Effector CD8-positive, alpha-beta T cell (primary cell): ENCODE measurements around the gene RTCA.
"Not testable (repeated sequence)": the region's sequence is repeated elsewhere in the genome, so short reads cannot be mapped to it uniquely, and the experiment has no call there.

Experiments used
- DNase-seq: peaks from one replicate; lab custom pipeline; 2025; lab: John Stamatoyannopoulos, UW

The RTCA gene

DNA sequence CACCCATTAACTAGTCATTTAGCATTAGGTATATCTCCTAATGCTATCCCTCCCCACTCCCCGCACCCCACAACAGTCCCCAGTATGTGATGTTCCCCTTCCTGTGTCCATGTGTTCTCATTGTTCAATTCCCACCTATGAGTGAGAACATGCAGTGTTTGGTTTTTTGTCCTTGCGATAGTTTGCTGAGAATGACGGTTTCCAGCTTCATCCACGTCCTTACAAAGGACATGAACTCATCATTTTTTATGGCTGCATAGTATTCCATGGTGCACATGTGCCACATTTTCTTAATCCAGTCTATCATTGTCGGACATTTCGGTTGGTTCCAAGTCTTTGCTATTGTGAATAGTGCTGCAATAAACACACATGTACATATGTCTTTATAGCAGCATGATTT, 7.6 kb upstream of the RTCA start:
- DNase-seq: not testable (repeated sequence)

DNA sequence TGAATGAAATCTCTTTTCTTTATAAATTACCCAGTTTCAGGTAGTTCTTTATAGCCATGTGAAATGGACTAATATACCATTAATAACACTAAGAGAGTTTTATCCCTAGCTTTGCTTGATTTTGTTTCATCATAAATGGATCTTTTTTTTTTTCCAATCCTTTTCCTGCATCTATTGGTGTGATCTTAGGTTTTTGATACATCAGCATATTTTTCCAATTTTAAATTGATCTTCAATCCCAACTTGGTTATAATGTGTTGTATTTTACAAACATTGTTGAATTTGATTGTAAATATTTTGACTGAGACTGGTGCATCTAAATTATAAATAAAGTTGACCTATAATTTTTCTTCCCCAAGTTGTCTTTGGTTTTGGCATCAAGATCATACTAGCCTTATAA, 4.3 kb upstream of the RTCA start:
- DNase-seq: no peak

DNA sequence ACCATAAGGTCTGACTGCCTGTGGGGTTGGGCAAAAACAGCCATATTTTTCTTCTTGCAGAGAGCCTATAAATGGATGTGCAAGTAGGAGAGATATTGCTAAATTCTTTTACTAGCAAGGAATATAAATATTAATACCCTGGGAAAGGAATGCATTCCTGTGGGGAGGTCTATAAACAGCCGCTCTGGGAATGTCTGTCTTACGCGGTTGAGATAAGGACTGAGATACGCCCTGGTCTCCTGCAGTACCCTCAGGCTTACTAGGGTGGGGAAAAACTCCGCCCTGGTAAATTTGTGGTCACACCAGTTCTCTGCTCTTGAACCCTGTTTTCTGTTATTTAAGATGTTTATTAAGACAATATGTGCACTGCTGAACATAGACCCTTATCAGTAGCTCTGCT, 1.9 kb upstream of the RTCA start:
- not testable (repeated sequence) for DNase-seq

DNA sequence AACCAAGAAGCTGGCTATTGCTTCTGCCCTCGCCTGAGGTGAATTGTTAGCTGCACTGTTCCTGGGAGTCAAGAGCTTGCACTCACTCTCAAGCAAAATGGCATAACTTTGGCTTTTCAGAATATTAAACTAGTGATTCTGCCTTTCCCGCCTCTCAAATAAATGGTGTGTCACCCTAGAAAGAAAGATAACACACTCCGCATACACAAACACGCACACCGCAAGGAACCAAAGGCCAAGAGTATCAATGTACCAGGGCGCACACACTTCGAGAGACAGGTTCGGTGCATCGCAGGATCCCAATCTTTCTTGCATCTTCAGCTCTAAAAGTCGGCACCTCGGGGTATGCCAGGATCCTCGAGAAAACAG, 470 bp upstream of the RTCA start:
- DNase-seq: no peak

DNA sequence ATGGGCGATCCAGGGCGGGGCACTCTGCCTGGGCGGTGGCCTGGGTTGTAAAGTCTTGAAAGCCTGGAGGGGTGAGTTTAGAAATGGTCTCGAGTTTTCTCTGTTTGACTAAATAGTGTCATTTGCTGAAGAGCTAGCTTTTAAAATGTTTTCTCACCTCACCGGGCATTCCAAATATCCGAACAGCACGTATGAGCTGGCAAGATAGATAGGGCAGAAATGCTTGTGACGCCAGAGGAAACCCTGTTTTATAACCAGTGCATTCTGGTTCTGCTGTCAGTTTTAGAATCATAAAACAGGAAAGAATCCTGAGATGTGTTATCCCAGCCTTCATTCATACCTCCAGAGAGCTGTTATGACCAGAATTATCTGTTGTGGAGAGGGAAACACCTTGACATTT, 725 bp downstream of the RTCA start:
- DNase-seq: no peak

DNA sequence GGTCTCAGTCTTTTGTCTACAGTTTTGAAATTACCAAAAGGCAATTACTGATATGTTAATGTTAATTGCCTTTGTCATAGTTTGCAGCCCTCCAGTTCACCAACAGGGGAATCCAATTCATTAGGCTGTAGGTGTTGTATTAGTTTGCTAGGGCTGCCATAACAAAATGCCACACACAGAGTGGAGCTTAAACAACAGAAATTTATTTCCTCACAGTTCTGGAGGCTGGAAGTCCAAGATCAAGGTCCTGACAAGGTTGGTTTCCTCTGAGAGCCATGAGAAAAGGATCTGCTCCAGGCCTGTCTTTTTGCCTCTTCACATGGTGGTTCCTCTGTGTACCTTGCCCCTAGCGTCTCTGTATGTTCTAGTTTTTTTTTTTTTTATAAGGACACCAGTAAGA, 1.3 kb downstream of the RTCA start:
- no peak for DNase-seq

DNA sequence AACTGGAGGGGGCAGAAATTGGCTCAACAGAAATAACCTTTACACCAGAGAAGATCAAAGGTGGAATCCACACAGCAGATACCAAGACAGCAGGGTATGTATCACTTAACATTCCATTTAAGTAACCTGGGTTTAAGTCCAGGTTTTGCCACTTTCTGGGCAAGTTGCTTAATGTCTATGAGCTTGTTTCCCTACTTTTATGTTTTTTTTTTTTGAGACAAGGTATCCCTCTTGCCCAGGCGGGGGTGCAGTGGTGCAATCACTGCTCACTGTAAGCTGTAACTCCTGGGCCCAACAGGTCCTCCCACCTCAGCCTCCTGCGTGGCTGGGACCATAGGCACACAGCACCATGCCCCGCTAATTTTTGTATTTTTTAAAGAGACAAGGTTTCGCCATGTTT, 2.2 kb downstream of the RTCA start:
- DNase-seq: no peak

DNA sequence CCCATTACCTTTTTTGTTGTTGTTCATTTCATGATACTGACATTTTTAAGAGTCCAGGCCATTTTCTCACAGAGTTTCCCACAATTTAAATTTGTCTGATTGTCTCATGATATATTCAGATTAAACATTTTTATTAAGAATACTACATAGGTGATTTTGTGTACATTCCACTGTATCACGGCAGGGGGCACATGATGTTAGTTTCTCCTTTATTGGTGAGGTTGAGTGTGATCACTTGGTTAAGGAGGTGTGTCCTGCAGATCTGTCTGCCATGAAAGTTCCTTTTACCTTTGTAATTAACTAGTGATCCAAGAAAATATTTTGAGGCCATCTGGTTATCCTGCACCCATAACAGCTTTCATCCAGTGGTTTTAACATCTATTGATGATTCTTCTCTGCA, 11.8 kb downstream of the RTCA start:
- DNase-seq: no peak

DNA sequence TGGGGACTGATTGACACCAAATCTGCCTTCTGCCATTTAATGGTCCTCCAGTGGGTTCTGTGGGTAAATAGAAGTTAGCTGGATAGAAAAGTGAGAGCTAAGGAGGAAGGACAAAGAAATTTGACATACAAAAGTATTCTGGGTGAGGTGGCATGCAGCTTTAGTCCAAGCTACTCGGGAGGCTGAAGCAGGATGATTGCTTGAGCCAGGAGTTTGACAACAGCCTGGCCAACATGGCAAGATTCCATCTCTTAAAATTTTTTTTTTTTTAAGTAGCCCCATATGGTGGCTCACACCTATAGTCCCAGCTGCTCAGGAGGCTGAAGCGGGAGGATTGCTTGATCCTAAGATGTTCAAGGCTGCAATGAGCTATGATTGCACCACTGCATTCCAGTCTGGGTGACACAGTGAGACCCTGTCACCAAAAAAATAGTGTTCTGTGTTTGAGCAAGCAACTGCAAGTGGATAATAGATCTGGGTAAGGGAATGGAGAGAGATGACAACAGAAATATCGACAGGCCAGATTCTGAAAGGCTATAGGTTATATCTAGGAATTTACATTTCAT, 13.4 kb downstream of the RTCA start:
- DNase-seq: no peak

DNA sequence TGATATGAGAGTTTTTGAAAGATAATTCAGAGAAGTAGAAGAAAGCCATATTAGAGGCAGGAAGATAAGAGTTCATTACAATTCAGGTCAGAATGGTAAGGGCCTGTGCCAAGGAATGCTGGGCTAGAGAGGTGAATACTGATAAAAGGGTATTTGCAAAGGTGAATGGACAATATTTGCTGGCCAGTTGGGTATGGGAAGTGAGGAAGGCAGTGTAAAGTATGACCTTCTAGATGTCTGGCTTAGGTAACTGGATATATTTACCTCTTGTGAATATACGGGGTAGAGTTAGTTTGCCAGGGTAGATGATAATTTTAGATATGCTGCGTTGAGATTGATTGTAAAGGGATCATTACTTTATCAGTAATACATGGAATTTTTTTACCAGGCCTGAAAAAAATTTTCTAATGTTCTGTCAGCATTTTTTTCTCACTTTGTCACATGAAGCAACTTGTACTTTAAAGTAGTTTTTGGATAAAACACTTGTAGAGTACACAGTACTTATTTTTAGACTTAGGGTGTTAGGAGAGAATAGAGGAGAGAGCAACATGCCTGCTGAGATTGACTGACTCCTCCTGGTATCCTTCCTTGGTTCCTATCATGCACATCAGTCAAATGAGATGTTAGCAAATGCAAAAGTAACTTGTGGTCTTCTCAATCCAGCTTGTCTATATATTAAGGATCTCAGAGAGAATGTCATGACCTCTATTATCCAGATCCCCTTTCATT, 14.1 kb downstream of the RTCA start:
- DNase-seq: no peak

DNA sequence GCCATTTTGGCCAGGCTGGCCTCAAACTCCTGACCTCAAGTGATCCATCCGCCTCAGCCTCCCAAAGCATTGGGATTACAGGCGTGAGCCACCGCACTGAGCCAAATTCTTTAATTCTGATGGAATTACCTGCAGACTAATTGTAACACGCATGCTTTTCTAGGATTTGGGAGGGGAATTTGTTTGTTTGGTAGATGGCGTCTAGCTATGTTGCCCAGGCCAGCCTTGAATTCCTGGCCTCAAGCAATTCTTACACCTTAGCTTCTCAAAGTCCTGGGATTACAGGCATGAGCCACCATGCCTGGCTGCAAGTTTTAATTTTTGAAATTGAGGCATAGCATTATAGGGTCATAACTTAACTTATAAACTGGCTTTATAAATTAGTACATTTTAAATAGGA, 18.6 kb downstream of the RTCA start:
- DNase-seq: no peak

DNA sequence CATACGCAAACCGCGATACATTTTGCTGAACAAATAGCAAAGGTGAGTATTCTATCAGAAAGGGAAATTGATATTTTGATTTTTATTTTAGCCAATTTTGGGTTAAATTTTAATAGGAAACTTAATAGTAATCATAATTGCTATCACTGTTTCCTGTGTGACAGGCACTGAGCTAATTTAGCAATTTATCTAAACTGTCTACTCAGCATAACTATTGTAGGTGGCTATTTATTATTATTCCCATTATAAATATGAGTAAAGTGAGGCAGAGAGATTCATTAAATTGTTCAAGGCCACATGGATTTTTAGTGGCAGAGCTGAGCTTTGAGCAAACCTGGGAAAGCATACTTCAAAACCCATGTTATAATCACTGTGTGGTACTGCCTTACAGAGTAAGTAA, 21.1 kb downstream of the RTCA start:
- no peak for DNase-seq

DNA sequence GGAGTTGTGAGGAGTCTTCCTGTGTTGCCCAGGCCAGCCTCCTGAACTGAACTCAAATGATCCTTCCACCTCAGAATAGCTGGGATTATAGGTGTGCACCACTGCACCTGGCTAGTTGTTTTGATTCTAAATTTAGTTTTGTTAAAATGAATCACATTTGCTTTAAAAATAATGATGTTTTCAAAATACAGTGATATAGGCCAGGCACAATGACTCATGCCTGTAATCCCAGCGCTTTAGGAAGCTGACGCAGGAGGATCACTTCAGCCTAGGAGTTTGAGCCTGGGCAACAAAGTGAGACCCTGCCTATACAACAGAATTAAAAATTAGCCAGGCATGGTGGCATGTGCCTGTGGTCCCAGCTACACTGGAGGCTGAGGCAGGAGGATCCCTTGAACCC, 24.3 kb downstream of the RTCA start:
- DNase-seq: no peak

DNA sequence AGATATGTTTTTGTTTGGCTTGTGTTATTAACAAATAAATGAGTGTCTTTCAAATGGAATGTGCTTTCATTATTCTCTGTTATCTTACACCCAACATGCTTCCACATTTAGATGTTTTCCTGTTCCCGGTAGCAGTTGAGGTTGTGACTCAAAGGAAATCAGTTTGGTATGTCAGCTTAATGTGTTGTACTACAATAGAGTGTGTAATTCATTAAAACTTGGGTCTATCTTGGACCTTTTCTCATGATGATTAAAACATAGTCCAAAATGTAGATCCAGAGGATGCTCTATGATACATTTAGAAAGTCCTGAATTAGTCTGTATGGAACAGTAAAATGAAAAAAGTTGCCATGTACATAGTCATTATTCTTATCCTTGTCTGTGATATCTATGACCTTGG, 26.7 kb downstream of the RTCA start:
- DNase-seq: no peak

DNA sequence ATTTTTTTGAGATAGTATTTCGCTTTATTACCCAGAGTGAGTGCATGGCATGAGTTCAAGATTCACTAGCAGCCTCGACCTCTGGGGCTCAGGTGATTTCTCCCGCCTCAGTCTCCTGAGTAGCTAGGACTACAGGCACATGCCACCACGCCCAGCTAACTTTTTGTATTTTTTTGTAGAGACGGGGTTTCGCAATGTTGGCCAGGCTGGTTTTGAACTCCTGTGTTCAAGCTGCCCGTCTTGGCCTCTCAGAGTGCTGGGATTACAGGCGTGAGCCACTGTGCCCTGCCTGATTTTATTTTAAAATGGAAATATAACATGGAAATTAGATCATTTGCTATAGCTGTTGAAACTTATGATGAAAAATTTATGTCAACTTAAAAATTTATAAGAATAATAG, 30.1 kb downstream of the RTCA start:
- no peak for DNase-seq

DNA sequence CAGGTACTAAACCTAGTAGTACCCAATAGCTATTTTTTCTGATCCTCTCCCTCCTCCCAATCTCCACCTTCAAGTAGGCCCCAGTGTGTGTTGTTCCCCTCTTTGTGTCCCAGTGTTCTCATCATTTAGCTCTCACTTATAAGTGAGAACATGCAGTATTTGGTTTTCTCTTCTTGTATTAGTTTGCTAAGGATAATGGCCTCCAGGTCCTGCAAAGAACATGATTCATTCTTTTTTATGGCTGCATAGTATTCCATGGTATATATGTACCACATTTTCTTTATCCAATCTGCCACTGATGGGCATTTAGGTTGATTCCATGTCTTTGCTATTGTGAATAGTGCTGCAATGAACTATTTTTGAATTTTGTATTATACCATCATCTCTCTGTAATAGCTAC, 31.0 kb downstream of the RTCA start:
- DNase-seq: not testable (repeated sequence)

DNA sequence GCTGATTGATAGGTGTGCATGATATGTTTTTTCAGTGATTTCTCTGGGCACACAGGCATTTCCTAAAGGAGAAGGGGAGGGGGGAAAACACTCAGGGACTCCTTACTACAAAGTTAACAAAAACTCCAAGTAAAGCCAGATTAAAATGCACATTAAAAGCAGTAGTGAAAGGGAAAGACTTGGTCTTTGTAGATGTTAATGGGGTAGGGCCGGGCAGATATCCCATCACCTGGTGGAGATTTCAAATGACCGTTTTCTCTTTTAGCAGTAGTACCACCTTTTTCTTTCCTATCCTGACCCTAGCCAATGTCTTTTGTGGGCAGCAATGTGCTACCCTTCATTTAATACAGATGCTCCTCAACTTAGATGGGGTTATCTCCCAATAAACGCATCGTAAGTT, 32.5 kb downstream of the RTCA start:
- no peak for DNase-seq

DNA sequence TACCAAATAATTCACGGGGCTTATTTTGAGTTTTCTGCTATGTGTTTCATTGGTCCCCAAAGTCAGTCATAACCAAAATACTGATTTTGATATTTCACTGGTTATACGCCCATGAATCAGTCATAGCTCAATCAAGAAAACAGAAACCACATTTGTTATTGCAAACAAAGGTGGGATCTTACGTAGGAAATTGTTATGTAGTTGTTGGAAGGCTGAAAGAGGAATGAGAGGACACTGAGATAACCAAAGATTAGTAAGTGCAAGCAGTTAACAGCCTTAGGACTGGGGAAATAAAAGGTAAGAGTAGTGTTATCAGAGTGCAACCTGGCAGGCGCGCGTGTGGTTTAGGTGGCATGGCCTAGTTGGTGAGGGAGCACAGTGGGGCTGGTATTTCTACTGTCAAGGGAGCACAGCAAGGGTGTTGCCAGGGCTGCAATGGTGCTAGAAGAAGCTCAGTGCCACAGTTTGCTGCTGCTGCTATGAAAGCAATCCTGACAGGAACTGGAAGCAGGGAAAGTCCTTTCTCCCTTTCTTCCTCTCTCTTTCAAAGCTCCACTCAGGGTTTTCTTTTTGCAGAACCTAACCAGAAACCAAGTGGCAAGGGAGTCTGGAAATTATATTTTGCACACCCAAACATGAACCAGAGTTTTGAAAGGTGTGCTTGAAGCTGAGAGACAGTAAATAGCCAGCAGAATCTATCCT, 33.7 kb downstream of the RTCA start:
- DNase-seq: no peak

DNA sequence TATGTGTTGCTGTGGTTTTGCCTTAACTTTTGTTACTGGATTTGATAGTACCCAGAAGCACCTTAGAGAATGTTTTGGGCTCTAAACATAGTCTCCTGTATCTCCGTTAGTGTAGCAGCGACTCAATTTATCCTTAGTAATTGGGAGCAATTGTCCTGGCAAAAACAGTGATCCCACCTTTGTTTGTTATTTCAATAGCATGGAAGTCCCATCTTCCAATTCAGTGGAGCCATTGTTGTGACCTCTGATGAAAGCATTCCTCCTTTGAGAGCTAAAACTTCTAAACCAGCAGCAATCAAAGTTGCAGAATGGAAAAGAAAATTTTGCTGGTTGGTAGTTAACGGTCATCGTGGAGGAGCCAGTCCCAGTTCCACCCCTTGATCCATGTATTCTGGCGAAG, 34.7 kb downstream of the RTCA start:
- DNase-seq: no peak

DNA sequence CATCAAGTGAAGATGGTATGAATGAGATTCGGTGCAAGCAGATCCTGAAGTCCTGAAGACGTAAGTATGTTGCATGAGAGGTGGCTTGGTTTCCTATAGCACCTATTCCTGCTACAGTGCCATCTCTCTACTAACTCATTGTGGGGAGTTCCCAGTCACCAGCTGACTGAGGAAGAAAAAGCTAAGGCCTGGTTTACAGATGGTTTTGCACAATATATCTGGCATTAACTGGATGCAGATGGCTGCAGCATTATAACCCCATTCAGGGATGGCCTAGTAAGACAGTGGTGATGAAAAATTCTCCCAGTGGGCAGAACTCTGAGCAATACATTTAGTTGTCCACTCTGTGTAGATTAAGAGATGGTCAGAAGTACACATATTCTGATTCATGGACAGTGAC, 36.7 kb downstream of the RTCA start:
- no peak for DNase-seq

DNA sequence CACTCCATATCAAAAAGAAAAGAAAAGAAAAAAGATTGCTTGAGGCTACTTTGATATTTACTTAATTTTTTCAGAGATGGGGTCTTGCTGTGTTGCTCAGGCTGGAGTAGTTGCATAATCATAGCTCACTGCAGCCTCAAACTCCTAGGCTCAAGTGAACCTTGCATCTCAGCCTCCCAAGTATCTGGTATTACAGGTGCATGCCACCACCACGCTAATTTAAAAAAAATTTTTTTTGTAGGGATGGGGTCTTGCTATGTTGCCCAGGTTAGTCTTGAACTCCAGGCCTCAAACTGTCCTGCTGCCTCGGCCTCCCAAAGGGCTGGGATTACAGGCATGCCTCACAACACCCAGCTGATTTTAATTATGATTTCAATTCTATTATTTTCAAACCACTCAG, 38.2 kb downstream of the RTCA start:
- DNase-seq: no peak

DNA sequence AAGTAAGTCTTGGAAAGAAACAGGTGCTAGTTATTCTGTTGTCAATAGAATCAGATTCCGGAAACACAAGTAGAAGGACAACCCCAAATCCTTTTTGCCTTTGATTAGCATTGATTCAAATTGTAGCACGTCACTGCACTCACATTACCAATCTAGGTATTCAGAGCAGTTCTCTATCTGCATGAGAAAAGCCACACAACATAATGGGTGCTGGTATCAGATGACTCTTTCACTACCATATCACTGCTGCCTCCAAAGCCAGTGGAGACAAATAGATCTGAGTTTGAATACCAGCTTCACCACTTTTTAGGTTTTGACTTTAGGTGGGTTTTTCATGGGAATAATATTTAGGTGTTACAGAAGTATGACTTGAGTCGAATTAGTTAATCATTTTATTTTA, 38.9 kb downstream of the RTCA start:
- DNase-seq: no peak

DNA sequence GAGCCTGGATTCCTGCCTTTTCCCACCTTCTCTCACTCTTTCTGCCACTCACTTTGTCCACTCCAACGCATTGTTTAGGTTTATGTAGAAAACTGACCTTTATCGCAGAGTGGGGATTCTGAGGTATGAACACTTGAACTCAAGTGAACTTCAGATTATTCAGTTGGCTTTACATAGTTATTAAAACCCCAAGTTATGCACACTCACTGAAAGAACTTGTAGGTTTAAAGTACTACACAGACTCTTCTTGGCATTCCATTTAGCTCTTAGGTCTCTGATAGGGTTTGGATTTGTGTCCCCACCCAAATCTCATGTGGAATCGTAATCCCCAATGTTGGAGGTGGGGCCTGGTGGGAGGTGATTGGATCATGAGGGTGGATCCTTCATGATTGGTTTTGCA, 39.9 kb downstream of the RTCA start:
- no peak for DNase-seq
